GM04504 (cell line): ENCODE results near the gene RNF133.
"Not testable (repeated sequence)": the region's sequence is repeated elsewhere in the genome, so short reads cannot be mapped to it uniquely, and the experiment has no call there.

Experiments
- DNase-seq: peaks from one replicate; pipeline ENCODE4 v3.0.0-alpha.2; 2012; ENCODE audit warnings: low read depth

The RNF133 gene

DNA sequence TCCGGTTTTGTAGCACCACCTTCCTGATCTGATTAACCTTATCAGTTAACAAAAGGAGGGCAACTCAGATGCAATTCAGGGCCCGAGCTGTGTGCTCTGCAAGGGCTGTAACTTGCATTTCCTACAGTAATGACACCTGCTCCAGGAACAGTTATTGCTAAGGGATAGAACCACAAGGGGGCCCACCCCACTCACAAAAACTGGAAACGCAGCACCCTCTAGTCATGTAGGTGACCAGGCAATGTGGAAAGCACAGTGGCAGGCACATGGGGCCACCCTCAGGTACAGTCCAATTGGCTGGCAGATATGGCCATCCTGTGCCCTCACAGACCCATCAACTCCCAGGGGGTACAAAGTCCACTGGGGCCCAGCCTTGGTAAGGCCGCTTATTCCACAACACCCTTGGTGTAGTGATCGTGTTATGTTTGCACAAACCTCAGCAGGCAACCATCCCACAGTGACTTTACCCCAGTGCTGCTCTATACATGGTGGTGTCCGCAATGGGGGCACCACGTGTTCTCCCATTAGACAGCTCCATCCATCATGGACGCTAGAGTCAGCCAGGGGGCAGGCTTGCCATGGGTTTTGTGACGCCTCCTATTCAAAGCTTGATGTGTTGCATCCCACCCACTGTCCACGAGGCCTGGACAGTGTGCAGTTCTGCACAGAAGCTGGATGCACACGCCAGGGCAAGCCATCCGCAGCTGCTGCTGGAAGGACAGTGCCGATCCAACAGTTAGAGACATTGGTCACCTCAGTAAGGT lies 9.4 kb downstream of the RNF133 start:
- DNase-seq = no peak

DNA sequence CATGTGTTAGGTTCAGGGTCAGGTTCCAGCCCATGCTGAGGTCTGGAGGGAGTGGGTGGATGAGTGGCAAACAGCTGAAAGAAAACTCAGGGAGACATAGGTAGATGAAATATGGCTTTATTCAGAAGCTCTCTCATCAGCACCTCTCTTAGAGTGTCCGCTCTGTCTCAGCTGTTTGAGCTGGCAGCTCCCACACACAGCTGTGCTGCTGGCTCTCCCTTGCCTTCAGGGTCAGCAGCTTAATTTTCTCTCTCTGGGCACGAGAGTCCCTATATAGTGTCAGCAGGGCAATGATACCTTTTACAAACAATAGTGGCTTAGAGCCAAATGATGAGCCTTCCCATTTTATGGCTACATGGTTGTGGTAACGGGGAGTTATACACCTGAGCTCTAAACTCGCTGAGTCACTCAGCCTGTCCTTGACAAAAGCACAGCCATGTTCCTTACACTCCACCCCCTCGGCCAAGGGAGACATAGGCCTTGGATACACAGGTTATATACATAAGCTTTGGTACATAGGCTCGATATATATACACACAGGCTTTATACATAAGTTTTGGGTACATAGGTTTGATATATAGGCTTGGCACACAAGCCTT lies 10.4 kb downstream of the RNF133 start:
- DNase-seq = no peak

DNA sequence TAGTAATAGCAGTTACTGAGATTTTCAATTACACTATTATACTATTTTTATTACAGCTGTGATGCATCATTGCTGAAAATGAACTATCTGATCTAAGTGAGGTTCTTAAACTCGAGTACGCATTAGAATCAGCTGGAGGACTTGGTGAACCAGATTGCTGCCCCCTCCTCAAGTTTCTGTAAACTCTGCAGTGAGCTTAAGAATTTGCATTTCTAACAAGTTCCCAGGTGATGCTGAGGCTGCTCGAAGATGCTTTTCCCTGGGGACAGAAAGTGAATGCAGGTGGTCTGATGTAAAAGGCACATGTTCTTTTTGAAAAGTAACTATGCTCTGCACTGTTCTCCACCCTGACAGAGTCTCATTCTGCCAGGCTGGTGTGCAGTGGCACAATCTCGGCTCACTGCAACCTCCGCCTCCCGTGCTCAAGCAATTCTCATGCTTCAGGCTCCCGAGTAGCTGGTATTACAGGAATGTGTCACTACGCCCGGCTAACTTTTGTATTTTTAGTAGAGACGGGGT lies 12.5 kb downstream of the RNF133 start:
- no peak for DNase-seq

DNA sequence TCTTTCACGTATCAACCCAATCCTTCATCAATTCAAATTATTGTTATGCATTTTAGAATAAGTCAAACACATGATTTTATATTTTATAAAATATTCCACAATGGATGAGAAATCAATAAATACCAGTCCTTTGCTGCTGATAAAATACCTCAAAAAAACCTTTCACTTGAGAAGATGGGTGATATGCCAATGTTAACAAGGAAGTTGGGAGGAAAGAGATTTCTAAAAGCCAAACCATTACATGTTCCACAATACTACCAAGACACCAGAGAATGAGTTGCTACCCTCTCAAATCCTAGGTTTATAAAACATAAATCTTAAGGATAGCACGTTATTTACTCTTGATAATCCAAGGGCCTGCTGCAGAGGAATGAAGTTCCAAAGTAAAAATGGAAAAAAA lies 14.4 kb downstream of the RNF133 start:
- DNase-seq = no peak

DNA sequence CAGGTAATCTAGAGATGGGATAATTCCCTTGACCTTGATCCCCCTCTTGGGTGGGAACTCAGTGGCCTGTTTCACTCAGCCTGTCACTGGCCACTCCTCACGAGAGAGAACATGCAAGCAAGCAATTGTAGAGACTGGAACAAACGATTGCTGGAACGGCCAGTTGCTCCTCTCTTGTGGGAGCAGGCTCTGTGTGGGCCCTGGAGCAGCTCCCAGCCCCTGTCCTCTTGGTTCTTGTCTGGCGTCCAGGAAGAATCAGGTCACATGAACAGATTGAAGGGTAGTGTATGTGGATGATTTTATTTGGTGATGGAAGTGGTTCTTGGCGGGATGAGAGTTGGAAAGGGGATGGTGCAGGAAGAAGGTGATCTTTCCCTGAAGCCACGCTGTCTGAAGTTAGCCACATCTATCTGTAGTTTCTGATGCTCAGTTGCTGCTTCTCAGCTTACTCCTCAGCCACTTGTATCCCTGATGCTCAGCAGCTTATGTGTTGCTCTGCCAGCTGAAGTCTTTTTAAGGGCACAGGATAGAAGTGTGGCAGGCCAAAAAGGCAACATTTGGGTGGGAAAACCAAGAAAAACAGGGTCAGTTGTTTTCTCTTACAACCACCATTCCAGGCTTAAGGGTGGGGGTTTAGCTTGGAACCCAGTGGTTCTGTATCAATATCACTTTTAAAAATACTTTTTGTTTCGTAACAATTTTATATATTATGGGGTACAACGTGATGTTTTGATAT lies 15.9 kb downstream of the RNF133 start:
- no peak for DNase-seq

GRCh38 chr7:122681186-122681585 lies 17.7 kb downstream of the RNF133 start:
- DNase-seq = not testable (repeated sequence)

GRCh38 chr7:122679813-122680212 lies 19.1 kb downstream of the RNF133 start:
- DNase-seq = no peak

DNA sequence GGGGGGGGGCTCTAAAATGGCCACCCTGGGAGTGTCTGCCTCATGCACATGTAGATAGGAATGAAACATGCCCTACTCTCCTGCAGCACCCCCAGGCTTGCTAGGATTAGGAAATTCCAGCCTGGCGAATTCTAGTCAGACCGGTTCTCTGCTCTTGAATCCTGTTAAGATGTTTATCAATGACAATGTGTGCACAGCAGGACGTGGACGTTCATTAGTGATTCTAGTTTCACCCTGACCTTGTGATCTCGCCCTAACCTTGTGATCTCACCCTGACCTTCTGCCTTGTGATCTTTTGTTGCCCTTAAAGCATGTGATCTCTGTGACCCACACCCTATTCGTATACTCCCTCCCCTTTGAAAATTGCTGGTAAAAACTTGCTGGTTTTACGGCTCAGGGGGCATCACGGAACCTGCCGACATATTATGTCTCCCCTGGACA lies 19.6 kb downstream of the RNF133 start:
- DNase-seq = not testable (repeated sequence)

DNA sequence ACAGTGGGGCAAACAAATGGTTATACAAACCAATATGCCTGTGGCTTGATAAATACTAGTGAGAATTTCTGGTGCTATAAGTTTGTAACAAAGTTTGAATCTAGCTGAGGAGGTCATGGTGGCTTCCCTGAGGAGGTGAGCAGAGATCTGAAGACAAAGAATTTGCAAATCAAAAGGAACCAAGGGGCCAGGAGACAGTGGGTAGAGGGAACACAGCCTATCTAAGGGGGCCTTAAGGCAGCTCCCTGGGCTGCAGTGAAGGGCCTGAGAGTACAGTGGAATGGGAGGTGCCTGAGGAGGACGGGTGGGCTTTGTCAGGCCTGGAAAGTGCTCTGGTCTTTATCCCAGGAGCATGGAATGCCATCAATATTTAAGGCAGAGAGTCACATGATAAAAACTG lies 21.8 kb downstream of the RNF133 start:
- DNase-seq = no peak

- no peak for DNase-seq
Observed at GRCh38 chr7:122676466-122676865, 22.5 kb downstream of the RNF133 start.

- no peak for DNase-seq
Observed at GRCh38 chr7:122675621-122676020, 23.3 kb downstream of the RNF133 start.

- peak; percentile 11 for DNase-seq
Observed at GRCh38 chr7:122675011-122675410, 23.9 kb downstream of the RNF133 start.

- peak; percentile 40 for DNase-seq
Observed at GRCh38 chr7:122674502-122674901, 24.4 kb downstream of the RNF133 start.

GRCh38 chr7:122673951-122674350 lies 25.0 kb downstream of the RNF133 start:
- no peak for DNase-seq

DNA sequence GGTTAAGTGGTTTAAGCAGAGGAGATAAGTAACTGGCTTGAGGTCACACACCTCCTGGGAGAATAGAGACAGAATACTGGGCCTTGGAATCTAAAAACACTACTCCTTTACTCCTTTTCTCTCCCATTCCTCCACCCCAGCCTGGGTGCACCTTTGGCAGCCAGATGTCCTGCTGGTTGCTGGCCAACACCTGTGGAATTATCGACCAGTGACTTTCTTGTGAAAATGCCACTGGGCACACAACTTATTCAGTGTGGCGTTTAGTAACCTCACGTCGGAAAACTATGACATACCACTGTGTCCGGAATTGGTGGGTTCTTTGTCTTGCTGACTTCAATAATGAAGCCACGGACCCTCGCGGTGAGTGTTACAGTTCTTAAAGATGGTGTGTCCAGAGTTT lies 26.4 kb downstream of the RNF133 start:
- no peak for DNase-seq

DNA sequence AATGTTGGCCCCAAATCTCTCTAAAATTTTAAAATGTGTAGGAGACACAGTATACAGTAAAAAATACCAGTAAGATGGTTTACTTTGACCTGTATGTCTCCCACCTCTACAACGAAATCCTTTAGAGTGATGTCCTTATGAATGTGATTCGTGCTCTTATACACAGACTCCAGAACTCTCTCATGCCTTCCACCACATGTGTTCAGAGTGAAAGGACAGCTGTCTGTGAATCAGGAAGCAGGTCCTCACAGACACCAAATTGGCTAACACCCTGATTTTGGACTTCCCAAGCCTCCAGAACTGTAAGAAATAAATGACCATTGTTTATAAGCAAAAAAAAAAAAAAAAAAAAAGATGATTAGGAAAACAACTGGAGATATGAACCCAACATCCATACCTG lies 35.2 kb downstream of the RNF133 start:
- no peak for DNase-seq

GRCh38 chr7:122658856-122659255 lies 40.1 kb downstream of the RNF133 start:
- DNase-seq = no peak

- no peak for DNase-seq
Observed at GRCh38 chr7:122653685-122654084, 45.2 kb downstream of the RNF133 start.

DNA sequence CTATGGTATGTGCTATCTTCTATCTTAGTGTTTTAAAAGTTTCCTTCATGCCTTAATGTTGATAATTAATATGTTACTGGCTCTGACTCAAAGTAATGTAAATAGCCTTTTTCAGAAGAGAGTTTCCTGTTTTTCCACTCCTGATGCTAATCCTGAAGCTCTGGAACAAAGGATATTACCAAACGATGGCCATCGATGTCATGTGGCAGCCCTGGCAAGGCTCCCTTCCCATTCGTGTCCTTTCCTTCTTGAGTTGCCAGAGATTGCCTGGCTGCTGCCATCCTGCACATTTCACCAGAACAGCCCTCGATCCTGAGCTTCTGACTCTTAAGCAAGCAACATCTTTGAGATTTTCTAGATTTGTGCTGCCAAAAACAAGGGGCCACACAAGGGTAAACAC lies 46.0 kb downstream of the RNF133 start:
- DNase-seq = no peak

DNA sequence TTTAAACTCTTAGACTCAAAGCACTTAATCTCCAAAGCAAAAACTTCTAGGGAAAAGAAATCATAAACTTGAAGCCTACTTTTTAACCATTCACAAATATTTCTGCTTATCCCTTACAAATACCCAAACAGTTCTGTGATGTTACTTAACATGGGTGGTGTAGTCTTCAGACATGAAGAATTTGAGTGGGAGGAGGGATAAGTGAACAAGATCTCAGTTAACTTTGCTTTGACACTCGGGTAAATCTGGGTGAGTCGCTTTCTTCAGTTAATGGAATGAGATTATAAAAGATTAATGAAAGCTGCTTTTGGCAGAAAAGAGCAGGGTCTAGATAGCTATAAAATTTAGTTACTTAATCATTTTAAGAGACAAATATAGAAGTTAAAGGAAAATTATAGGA lies 47.5 kb downstream of the RNF133 start:
- no peak for DNase-seq
